ENCODE data around the gene ADAMTSL5.

Gene ADAMTSL5

GRCh38 chr19:1495051-1495798 lies 17.6 kb downstream of the ADAMTSL5 start:
- no peak for DNase-seq

- DNase-seq, result no peak
Measured at GRCh38 chr19:1494115-1494815, 18.6 kb downstream of the ADAMTSL5 start.

GRCh38 chr19:1492474-1493006 lies 20.3 kb downstream of the ADAMTSL5 start:
- no peak for DNase-seq

DNA sequence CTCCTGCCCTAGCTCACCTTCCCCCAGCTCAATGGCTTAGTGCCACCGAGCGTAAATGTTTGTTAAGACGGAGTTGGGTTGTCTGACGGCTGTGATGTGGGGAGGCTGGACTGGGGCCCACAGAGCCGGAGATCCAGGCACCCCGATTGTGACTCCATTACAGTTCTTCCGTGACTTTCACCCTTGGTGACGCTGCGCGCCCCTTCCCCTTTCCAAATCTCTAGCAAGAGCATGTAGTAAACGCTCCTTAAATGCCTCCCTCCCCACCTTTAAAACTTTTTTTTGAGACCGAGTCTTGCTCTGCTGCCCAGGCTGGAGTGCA lies 21.0 kb downstream of the ADAMTSL5 start:
- no peak for DNase-seq

DNA sequence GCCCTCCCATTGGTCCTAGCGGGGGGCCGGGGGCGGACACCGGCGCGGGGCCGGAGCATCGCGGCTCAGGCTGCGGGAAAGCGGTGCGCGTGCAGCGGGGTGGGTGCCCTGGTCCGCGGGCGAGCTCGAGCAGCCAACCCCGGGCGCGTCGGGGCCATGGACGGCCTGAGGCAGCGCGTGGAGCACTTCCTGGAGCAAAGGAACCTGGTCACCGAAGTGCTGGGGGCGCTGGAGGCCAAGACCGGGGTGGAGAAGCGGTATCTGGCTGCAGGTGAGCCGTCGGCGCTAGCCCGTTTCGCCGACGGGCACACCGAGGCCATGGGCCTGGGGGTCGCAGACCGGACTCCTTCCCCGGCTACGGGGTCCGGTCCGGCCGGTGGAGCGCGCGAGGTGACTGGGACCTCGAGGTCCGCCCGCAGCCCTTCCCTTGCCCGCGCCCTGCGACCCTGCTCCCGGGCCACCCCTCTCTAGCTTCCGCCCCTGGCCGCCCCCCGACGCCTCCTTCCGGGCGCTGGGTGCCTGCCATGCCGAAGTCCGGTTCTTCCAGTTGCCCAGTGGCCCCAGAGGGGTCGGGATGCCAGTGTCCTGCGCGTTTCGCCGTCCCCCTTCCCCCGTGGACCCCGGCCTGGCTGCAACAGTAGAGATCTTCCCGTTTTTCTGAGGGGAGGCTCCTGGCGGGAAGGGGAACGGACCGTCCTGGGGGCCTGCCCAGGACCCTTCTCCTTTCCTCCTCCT lies 21.5 kb downstream of the ADAMTSL5 start, which contains the start of gene REEP6:
TSS of gene REEP6 (plus strand) at position 68 of the 735 bp plus-strand sequence. CDS start at position 157, 89 bp downstream.
- no peak for DNase-seq

DNA sequence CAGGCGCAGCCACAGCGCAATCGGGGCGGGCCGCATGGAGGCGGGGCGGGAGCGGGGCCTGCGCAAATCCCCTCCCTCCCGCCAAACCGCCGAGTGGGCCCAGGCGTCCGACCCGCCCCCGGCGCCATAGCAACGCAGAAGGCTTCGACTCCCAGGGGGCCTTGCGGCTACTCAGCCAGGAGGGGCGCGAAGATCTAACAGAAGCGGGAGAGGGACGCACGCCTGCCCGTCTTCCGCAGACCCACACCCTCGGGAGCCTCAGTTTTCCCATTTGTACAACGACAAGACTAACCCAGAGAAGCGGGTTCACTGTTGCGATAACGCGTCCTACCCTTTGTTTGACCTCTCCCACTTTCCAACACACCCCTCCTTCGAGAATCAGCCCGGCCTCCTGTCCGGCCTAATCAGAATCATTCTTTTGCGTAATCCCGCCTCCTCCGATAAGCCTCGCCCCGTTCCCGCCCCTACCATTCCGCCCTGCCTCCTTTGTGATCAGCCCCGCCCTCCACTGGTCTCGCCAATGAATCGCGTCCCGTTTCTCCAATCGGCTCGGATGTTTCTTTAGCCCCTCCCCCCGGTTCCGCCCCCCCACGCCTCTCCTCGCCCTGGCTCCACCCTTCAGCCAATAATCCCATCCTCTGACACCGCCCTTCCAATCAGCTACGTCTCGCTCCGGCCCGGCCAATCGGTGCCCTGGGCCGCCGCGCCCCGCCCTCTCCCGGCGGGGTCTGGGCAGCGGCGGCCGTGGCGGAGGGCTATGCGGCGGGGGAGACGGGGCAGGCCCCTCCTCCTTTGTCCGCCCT lies 22.3 kb downstream of the ADAMTSL5 start, which contains the start of gene PCSK4:
TSS of gene PCSK4 (minus strand) at position 40 of the 803 bp plus-strand sequence. CDS start at position 36, 4 bp downstream.
- DNase-seq, result peak; percentile 99

GRCh38 chr19:1489463-1490310 lies 23.1 kb downstream of the ADAMTSL5 start:
- no peak for DNase-seq

GRCh38 chr19:1488282-1488601 lies 24.6 kb downstream of the ADAMTSL5 start:
- no peak for DNase-seq

- no peak for DNase-seq
Measured at GRCh38 chr19:1487576-1488281, 25.1 kb downstream of the ADAMTSL5 start.

DNA sequence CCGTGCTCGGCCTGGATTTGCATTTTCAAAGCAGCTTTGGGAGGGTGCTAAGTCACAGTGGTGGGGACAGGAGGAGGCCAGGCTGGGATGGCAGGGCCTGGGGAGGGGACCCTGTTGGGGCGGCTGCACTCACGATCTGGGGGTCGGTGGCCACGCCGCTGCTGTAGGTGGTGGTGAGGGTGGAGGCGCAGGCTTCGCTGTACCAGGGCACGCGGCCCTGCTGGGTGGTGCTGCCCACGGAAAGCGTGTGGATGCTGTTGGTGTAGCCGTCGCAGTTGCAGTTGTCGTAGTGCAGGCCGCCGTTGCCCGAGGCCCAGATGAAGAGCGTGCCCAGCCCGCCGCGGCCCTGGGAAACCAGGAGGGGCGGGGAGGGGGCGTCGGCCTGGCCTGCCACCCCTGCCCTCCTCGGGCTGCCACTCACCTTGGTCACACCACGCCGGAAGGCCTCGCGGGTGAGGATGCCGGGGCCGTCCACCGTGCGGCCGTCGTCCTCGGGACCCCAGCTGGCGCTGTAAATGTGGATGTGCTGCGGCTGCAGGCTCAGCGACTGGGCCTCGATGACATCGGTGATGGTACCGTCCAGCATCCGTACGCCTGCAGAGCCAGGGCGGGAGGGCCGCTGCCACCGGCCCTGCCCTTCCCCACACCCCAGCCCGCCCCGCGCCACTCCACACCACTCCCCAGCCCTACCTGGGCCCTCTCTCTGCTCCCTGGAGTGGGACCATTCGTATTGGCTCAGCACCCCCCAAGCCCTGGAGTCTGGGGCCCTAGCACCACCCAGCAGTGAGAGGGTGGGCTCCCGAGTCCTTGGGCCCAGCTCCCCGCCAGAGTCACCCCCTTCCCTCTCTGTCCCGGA lies 25.9 kb downstream of the ADAMTSL5 start:
- no peak for DNase-seq

DNA sequence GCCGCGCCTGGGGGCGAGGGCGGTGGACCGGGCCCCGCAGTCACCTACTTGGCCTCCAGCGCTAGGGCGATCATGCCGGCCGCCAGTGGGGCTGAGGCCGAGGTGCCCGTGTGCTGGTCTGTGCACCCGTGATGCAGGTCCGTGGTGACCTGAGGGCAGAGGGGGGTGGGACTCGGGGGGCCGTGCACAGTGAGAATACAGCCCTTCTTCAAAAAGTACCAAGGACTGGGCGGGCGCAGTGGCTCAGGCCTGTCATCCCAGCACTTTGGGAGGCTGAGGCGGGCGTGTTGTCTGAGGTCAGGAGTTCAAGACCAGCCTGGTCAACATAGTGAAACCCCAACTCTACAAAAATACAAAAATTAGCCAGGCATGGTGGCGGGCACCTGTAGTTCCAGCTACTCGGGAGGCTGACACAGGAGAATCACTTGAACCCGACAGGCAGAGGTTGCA lies 28.8 kb downstream of the ADAMTSL5 start:
- DNase-seq, result no peak

DNA sequence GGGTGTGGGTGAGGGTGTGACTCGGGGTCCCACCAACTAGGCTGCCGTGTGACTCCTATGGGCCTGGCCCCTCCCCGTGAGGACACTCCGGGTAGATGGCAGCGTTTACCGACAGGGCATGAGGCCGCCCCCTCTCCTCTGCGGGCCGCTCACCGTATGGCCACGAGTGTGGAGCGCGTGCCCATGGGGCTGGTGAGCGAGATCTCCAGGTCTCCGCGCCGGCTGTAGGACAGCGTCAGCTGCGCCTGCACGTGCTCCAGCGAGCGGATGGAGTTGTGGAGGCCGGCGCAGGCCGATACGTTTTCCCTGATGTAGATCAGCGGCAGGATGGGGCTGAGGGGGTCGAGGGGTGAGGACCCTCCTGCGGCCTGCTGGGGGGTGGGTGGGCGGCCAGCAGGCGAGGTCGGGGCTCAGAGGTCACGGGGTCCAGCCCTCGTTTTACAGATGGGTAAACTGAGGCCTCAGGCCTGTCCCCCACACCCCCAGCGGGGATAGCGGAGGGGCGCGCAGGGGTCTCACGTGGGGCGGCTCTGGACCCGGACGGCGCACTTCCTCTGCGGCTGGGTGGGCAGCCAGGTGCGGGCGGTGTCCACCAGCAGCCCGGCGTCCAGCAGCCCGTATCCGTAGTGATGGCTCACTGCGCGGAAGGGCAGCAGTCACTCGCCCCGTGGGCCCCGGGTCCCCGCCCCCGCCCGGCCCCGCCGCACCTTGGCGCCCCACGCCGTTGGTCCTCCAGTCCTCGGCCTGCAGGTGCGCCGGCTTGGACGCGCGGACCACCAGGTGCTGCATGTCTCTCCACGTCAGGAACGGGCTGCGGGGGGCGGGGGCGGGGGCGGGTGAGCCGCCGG lies 29.5 kb downstream of the ADAMTSL5 start:
- no peak for DNase-seq

- no peak for DNase-seq
Measured at GRCh38 chr19:1482361-1483130, 30.3 kb downstream of the ADAMTSL5 start.

DNA sequence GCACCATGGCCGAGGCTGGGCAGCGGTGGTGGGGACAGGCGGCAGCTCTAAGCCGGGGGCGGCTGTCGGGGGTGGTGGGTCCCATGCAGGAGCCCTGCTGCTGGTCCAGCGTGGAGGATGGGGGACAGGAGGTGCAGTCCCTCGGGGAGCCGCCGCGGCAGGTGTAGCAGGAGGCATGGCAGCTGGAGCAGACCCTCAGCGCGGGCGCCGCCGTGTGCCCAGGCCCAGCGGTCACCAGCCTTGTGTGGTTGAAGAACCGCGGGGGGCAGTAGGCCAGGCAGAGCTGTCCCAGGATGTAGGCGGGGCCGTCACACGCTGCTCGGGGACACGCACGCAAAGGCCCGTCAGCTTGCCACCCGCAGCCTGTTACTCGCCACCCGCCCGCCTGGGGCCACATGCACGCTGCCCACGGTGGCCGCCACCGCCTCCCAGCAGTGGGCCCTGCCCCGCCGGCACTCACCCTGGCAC lies 30.9 kb downstream of the ADAMTSL5 start:
- DNase-seq, result no peak

GRCh38 chr19:1481224-1481892 lies 31.5 kb downstream of the ADAMTSL5 start:
- DNase-seq, result no peak

DNA sequence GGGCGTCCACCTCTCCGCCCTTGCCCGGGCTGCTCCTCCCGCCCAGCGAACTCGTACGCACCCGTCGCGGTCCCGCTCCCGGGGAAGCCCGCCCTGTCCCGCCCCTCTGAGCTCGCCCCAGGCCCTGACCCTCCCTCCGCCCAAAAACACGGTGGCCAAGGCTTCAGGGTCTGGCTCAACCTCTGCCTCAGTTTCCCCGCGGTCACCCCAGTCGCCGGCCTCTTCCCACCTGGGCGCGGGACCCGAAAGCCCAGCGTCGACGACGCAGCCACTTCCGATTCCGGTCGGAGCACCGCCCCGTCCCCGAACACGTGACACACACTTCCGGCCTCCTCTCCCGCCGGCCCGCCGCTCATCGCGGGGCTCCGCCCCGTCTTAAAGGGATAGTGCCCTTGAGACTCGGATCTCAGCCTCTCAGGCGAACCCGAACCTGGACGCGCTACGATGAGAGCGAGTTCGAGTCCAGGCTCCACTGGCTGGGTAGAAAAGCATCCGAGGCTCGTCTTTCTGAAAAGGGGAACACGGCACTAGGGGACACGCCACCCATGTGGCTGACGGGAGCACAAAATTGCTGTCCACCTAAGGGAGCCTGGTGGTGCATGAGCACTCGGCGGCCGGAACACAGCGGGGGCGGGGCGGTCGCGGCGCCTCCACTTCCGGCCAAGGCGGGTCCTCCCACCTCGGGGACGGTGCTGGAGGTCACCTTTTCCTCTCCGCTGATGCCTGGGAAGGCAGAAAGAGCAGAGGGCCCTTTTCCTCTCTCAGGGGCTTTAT lies 33.7 kb downstream of the ADAMTSL5 start, which contains the start of gene C19orf25:
TSS of gene C19orf25 (minus strand) at position 282 of the 774 bp plus-strand sequence. CDS start 312 bp downstream, outside the sequence.
- peak; percentile 86 for DNase-seq

Data from activated T-cell treated with anti-CD3 and anti-CD28 coated beads for 4 hours (primary cell).